GM23338 (cell line): ENCODE measurements around the gene HCN2. TPM values are rescaled to one million over a fixed set of nuclear protein-coding genes. Genes with fewer than 3 reads are reported as not detected.

Experiments used
- ATAC-seq: fragments of 200-7000 bp; cut with Tn5 transposase; 3 replicates; pipeline ENCODE4 v1.9.1; 2020
- DNase-seq: peaks from one replicate; pipeline ENCODE4 v3.0.0-alpha.2; 2015; ENCODE audit warnings: low spot score
- H2AFZ ChIP-seq: fragments of 200-600 bp; sonication (generic); 2 replicates; pipeline ENCODE4 v1.8.0; 2016; ENCODE audit warnings: antibody characterized with exemption, mild to moderate bottlenecking, moderate library complexity
- H3F3A ChIP-seq: fragments of 200-600 bp; sonication (generic); replicated peaks from 2 replicates; pipeline ENCODE4 v1.8.0; 2017; ENCODE audit warnings: antibody characterized with exemption, mixed run types, low read depth
- H3K27ac ChIP-seq: fragments of 200-600 bp; sonication (generic); 2 replicates; pipeline ENCODE4 v1.6.1; 2016; ENCODE audit warnings: low read depth
- H3K27me3 ChIP-seq: fragments of 200-600 bp; sonication (generic); 2 replicates; pipeline ENCODE4 v1.8.0; 2016; ENCODE audit warnings: mild to moderate bottlenecking, mixed run types, moderate library complexity; ENCODE audit not compliant: insufficient read depth
- H3K36me3 ChIP-seq: fragments of 200-600 bp; sonication (generic); 2 replicates; pipeline ENCODE4 v1.8.0; 2016; ENCODE audit warnings: mild to moderate bottlenecking; ENCODE audit not compliant: insufficient read depth
- H3K4me1 ChIP-seq: fragments of 200-600 bp; sonication (generic); 2 replicates; pipeline ENCODE4 v1.8.0; 2016; ENCODE audit warnings: mild to moderate bottlenecking, moderate library complexity; ENCODE audit not compliant: insufficient read depth
- H3K4me2 ChIP-seq: fragments of 200-600 bp; sonication (generic); 2 replicates; pipeline ENCODE4 v1.7.1; 2017; ENCODE audit warnings: mixed run types
- H3K4me3 ChIP-seq: fragments of 200-600 bp; sonication (generic); 2 replicates; pipeline ENCODE4 v1.6.1; 2016; ENCODE audit warnings: mixed run types
- H3K79me2 ChIP-seq: fragments of 200-600 bp; sonication (generic); replicated peaks from 2 replicates; pipeline ENCODE4 v1.8.0; 2017; ENCODE audit warnings: mild to moderate bottlenecking; ENCODE audit not compliant: insufficient read depth
- H3K9me2 ChIP-seq: fragments of 200-600 bp; sonication (generic); 2 replicates; pipeline ENCODE4 v1.8.0; 2017; ENCODE audit not compliant: insufficient read depth
- H4K20me1 ChIP-seq: fragments of 200-600 bp; sonication (generic); replicated peaks from 2 replicates; pipeline ENCODE4 v1.8.0; 2017; ENCODE audit warnings: mild to moderate bottlenecking; ENCODE audit not compliant: insufficient read depth
- H3K27ac Mint-ChIP-seq: 2 replicates; pipeline ENCODE4 v1.8.0; 2020; ENCODE audit warnings: inconsistent platforms, mild to moderate bottlenecking, moderate library complexity, mixed read lengths
- H3K27me3 Mint-ChIP-seq: 3 replicates; pipeline ENCODE4 v1.8.0; 2022; ENCODE audit warnings: low read depth, mild to moderate bottlenecking, moderate library complexity, mixed read lengths, inconsistent platforms; ENCODE audit not compliant: insufficient read depth, poor library complexity
- H3K36me3 Mint-ChIP-seq: 3 replicates; pipeline ENCODE4 v1.8.0; 2021; ENCODE audit warnings: low read depth, mild to moderate bottlenecking, inconsistent platforms, moderate library complexity, mixed read lengths
- H3K4me1 Mint-ChIP-seq: 3 replicates; pipeline ENCODE4 v1.8.0; 2020; ENCODE audit warnings: mild to moderate bottlenecking, inconsistent platforms, mixed read lengths
- H3K4me3 Mint-ChIP-seq: 3 replicates; pipeline ENCODE4 v1.8.0; 2021; ENCODE audit warnings: moderate library complexity, mild to moderate bottlenecking, inconsistent platforms, mixed read lengths
- H3K9me3 Mint-ChIP-seq: 3 replicates; pipeline ENCODE4 v1.8.0; 2020; ENCODE audit warnings: moderate library complexity, mild to moderate bottlenecking, inconsistent platforms, mixed read lengths
- CREB1 ChIP-seq: fragments of 250-450 bp; sonication (Bioruptor Pico); IDR thresholded peaks from 2 replicates; pipeline ENCODE4 v1.5.0; 2020; ENCODE audit warnings: low read depth, mild to moderate bottlenecking, moderate library complexity
- CTCF ChIP-seq, 2 experiments: fragments of 200-600 bp in 1 of 2; sonication (generic) in 1 of 2; conservative IDR thresholded peaks; 2 replicates each; pipeline versions ENCODE4 v1.5.1 to v1.6.1; 2016 to 2017; ENCODE audit warnings: antibody characterized with exemption in 2 of 2, low read depth in 2 of 2, mild to moderate bottlenecking in 2 of 2, moderate library complexity in 1 of 2
- ETS1 ChIP-seq: IDR thresholded peaks from 2 replicates; pipeline ENCODE4 v1.6.1; 2016; ENCODE audit warnings: antibody characterized with exemption
- EZH2 ChIP-seq: fragments of 200-600 bp; sonication (generic); IDR thresholded peaks from one replicate; pipeline ENCODE4 v1.8.0; 2017; ENCODE audit warnings: antibody characterized with exemption, mild to moderate bottlenecking, low read depth; ENCODE audit not compliant: unreplicated experiment
- EZH2phosphoT487 ChIP-seq: fragments of 200-600 bp; sonication (generic); IDR thresholded peaks from one replicate; pipeline ENCODE4 v1.8.1; 2018; ENCODE audit warnings: antibody characterized with exemption; ENCODE audit not compliant: unreplicated experiment
- JUNB ChIP-seq: IDR thresholded peaks from one replicate; pipeline ENCODE4 v1.6.1; 2016; ENCODE audit warnings: antibody characterized with exemption; ENCODE audit not compliant: unreplicated experiment
- NANOG ChIP-seq: IDR thresholded peaks from 2 replicates; pipeline ENCODE4 v1.6.1; 2016; ENCODE audit warnings: antibody characterized with exemption, borderline replicate concordance
- POLR2AphosphoS5 ChIP-seq: IDR thresholded peaks from 2 replicates; pipeline ENCODE4 v1.6.1; 2016; ENCODE audit warnings: antibody characterized with exemption, low read depth
- STAT1 ChIP-seq: IDR thresholded peaks from one replicate; pipeline ENCODE4 v1.6.1; 2016; ENCODE audit warnings: antibody characterized with exemption; ENCODE audit not compliant: unreplicated experiment
- ZNF114 ChIP-seq: fragments of 250-450 bp; sonication (Bioruptor Pico); IDR thresholded peaks from 2 replicates; pipeline ENCODE4 v1.5.0; 2020; ENCODE audit warnings: mild to moderate bottlenecking, moderate library complexity
- ZNF331 ChIP-seq: fragments of 250-450 bp; sonication (Bioruptor Pico); IDR thresholded peaks from 2 replicates; pipeline ENCODE4 v1.5.0; 2020; ENCODE audit warnings: low read depth, mild to moderate bottlenecking, moderate library complexity
- polyA plus RNA-seq: library from polyadenylated mRNA; unstranded; fragments of >200 nt; fragmentation: Nextera tagmentation; extraction: Ambion mirVana; gene quantifications from 2 replicates; pipeline ENCODE4 v1.2.1, GENCODE V29; 2016
- total RNA-seq: library from RNA; depleted of rRNA; stranded (reverse); fragments of >200 nt; shearing (Covaris generic); gene quantifications from 2 replicates; pipeline ENCODE4 v1.2.3, GENCODE V29; 2014
- TF ChIP-seq, protein P1 (sequence below): IDR thresholded peaks from one replicate; pipeline ENCODE4 v1.6.1; 2018; ENCODE audit warnings: antibody characterized with exemption; ENCODE audit not compliant: unreplicated experiment
- TF ChIP-seq, protein P2 (sequence below): fragments of 250-450 bp; sonication (Bioruptor Pico); IDR thresholded peaks from 2 replicates; pipeline ENCODE4 v1.5.0; 2020; ENCODE audit warnings: mild to moderate bottlenecking, moderate library complexity

The HCN2 gene
- total and polyA plus RNA-seq, 2 experiments from 2014 or later: 0.06 to 2.9 TPM

- TF ChIP-seq ZNF331 (CRISPR knock-in tag): no peak
- TF ChIP-seq POLR2AphosphoS5: no peak
- TF ChIP-seq EZH2phosphoT487: no peak
- TF ChIP-seq NANOG: no peak
- no peak for TF ChIP-seq ETS1
- TF ChIP-seq JUNB: no peak
- TF ChIP-seq CREB1 (CRISPR knock-in tag): no peak
- TF ChIP-seq, protein P1, sequence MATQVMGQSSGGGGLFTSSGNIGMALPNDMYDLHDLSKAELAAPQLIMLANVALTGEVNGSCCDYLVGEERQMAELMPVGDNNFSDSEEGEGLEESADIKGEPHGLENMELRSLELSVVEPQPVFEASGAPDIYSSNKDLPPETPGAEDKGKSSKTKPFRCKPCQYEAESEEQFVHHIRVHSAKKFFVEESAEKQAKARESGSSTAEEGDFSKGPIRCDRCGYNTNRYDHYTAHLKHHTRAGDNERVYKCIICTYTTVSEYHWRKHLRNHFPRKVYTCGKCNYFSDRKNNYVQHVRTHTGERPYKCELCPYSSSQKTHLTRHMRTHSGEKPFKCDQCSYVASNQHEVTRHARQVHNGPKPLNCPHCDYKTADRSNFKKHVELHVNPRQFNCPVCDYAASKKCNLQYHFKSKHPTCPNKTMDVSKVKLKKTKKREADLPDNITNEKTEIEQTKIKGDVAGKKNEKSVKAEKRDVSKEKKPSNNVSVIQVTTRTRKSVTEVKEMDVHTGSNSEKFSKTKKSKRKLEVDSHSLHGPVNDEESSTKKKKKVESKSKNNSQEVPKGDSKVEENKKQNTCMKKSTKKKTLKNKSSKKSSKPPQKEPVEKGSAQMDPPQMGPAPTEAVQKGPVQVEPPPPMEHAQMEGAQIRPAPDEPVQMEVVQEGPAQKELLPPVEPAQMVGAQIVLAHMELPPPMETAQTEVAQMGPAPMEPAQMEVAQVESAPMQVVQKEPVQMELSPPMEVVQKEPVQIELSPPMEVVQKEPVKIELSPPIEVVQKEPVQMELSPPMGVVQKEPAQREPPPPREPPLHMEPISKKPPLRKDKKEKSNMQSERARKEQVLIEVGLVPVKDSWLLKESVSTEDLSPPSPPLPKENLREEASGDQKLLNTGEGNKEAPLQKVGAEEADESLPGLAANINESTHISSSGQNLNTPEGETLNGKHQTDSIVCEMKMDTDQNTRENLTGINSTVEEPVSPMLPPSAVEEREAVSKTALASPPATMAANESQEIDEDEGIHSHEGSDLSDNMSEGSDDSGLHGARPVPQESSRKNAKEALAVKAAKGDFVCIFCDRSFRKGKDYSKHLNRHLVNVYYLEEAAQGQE: no peak
- TF ChIP-seq CTCF (conservative IDR thresholded peaks at IDR 0.05; ENCODE audit: low read depth in 2 of 2): no peak
- no peak for TF ChIP-seq ZNF114 (CRISPR knock-in tag)
- TF ChIP-seq, protein P2, sequence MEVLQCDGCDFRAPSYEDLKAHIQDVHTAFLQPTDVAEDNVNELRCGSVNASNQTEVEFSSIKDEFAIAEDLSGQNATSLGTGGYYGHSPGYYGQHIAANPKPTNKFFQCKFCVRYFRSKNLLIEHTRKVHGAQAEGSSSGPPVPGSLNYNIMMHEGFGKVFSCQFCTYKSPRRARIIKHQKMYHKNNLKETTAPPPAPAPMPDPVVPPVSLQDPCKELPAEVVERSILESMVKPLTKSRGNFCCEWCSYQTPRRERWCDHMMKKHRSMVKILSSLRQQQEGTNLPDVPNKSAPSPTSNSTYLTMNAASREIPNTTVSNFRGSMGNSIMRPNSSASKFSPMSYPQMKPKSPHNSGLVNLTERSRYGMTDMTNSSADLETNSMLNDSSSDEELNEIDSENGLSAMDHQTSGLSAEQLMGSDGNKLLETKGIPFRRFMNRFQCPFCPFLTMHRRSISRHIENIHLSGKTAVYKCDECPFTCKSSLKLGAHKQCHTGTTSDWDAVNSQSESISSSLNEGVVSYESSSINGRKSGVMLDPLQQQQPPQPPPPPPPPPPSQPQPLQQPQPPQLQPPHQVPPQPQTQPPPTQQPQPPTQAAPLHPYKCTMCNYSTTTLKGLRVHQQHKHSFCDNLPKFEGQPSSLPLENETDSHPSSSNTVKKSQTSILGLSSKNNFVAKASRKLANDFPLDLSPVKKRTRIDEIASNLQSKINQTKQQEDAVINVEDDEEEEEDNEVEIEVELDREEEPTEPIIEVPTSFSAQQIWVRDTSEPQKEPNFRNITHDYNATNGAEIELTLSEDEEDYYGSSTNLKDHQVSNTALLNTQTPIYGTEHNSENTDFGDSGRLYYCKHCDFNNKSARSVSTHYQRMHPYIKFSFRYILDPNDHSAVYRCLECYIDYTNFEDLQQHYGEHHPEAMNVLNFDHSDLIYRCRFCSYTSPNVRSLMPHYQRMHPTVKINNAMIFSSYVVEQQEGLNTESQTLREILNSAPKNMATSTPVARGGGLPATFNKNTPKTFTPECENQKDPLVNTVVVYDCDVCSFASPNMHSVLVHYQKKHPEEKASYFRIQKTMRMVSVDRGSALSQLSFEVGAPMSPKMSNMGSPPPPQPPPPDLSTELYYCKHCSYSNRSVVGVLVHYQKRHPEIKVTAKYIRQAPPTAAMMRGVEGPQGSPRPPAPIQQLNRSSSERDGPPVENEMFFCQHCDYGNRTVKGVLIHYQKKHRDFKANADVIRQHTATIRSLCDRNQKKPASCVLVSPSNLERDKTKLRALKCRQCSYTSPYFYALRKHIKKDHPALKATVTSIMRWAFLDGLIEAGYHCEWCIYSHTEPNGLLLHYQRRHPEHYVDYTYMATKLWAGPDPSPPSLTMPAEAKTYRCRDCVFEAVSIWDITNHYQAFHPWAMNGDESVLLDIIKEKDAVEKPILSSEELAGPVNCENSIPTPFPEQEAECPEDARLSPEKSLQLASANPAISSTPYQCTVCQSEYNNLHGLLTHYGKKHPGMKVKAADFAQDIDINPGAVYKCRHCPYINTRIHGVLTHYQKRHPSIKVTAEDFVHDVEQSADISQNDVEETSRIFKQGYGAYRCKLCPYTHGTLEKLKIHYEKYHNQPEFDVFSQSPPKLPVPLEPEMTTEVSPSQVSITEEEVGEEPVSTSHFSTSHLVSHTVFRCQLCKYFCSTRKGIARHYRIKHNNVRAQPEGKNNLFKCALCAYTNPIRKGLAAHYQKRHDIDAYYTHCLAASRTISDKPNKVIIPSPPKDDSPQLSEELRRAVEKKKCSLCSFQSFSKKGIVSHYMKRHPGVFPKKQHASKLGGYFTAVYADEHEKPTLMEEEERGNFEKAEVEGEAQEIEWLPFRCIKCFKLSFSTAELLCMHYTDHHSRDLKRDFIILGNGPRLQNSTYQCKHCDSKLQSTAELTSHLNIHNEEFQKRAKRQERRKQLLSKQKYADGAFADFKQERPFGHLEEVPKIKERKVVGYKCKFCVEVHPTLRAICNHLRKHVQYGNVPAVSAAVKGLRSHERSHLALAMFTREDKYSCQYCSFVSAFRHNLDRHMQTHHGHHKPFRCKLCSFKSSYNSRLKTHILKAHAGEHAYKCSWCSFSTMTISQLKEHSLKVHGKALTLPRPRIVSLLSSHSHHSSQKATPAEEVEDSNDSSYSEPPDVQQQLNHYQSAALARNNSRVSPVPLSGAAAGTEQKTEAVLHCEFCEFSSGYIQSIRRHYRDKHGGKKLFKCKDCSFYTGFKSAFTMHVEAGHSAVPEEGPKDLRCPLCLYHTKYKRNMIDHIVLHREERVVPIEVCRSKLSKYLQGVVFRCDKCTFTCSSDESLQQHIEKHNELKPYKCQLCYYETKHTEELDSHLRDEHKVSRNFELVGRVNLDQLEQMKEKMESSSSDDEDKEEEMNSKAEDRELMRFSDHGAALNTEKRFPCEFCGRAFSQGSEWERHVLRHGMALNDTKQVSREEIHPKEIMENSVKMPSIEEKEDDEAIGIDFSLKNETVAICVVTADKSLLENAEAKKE (CRISPR knock-in tag): no peak
- TF ChIP-seq EZH2: no peak
- no peak for TF ChIP-seq STAT1
- Histone ChIP-seq H3K4me3 (no peak overlapping the region), H3K79me2 (no peaks in the 10 kb centered on the region), H3F3A (no peaks in the 10 kb centered on the region), H3K27me3 (no peaks in the 10 kb centered on the region), H4K20me1 (no peaks in the 10 kb centered on the region; the same call in 1 of the 2 replicates), H3K27ac (no peak overlapping the region), H3K4me2 (no peak overlapping the region), H2AFZ (no peak overlapping the region), H3K4me1 (no peaks in the 10 kb centered on the region), H3K9me2 (no peaks in the 10 kb centered on the region), H3K36me3 (0 out of 2 replicates have a peak, but pooled peaks cover 5% of the 10 kb centered on the region)
- Mint-ChIP-seq H3K27ac (no peak overlapping the region), H3K4me3 (no peak overlapping the region), H3K9me3 (no peaks in the 10 kb centered on the region; the same call in 2 of the 3 replicates), H3K4me1 (peaks cover under 1% of the 10 kb centered on the region; the same call in 2 of the 3 replicates), H3K27me3 (peaks cover 17% of the 10 kb centered on the region), H3K36me3 (peaks cover 17% of the 10 kb centered on the region; the same call in 2 of the 3 replicates)
- DNase-seq (no peak), ATAC-seq (no peak)
Measured at GRCh38 chr19:644363-644762, 54.7 kb downstream of the HCN2 start.
